DOHH2 (cell line): Measurements from ENCODE around the gene ZNF813.

Experiments
- H3F3A ChIP-seq: fragments of 200-600 bp; sonication (generic), shearing (Covaris generic); 2 replicates; pipeline ENCODE4 v1.6.0; 2016; ENCODE audit warnings: antibody characterized with exemption, mild to moderate bottlenecking; ENCODE audit not compliant: control insufficient read depth, insufficient read depth
- H3K27ac ChIP-seq: fragments of 200-600 bp; sonication (generic); 2 replicates; pipeline ENCODE4 v1.5.1; 2014; ENCODE audit warnings: low read depth, mild to moderate bottlenecking, low read length, moderate library complexity
- H3K27me3 ChIP-seq: fragments of 200-600 bp; sonication (generic); 2 replicates; pipeline ENCODE4 v1.6.1; 2014; ENCODE audit warnings: mild to moderate bottlenecking, low read length, mixed read lengths; ENCODE audit not compliant: control insufficient read depth
- H3K36me3 ChIP-seq: fragments of 200-600 bp; sonication (generic); 2 replicates; pipeline ENCODE4 v1.6.1; 2014; ENCODE audit warnings: mild to moderate bottlenecking, low read length, moderate library complexity, mixed read lengths; ENCODE audit not compliant: control insufficient read depth
- H3K4me1 ChIP-seq: fragments of 200-600 bp; sonication (generic); 2 replicates; pipeline ENCODE4 v1.6.1; 2014; ENCODE audit warnings: mild to moderate bottlenecking, low read length, mixed read lengths; ENCODE audit not compliant: control insufficient read depth
- H3K4me2 ChIP-seq: fragments of 200-600 bp; sonication (generic); 2 replicates; pipeline ENCODE4 v1.6.0; 2014; ENCODE audit warnings: mild to moderate bottlenecking, low read length, moderate library complexity
- H3K4me3 ChIP-seq: fragments of 200-600 bp; sonication (generic); 2 replicates; pipeline ENCODE4 v1.5.1; 2014; ENCODE audit warnings: mild to moderate bottlenecking, low read length, mixed read lengths
- H3K79me2 ChIP-seq: fragments of 200-600 bp; sonication (generic); 2 replicates; pipeline ENCODE4 v1.6.1; 2014; ENCODE audit warnings: mild to moderate bottlenecking, low read length, mixed read lengths; ENCODE audit not compliant: control insufficient read depth
- H3K9me2 ChIP-seq: fragments of 200-600 bp; sonication (generic); replicated peaks from 2 replicates; pipeline ENCODE4 v1.6.1; 2014; ENCODE audit warnings: mild to moderate bottlenecking, low read length, mixed read lengths; ENCODE audit not compliant: control insufficient read depth
- H3K9me3 ChIP-seq: fragments of 200-600 bp; sonication (generic); 2 replicates; pipeline ENCODE4 v1.6.1; 2014; ENCODE audit warnings: antibody characterized with exemption, low read length, mixed read lengths; ENCODE audit not compliant: control insufficient read depth, insufficient read depth
- H4K20me1 ChIP-seq: fragments of 200-600 bp; sonication (generic); 2 replicates; pipeline ENCODE4 v1.6.0; 2014; ENCODE audit warnings: low read depth, mild to moderate bottlenecking, antibody characterized with exemption, low read length, moderate library complexity; ENCODE audit not compliant: control insufficient read depth, insufficient read depth
- CTCF ChIP-seq: fragments of 200-600 bp; sonication (generic); IDR thresholded peaks from one replicate; pipeline ENCODE4 v1.5.1; 2014; ENCODE audit warnings: antibody characterized with exemption, mild to moderate bottlenecking, low read depth, low read length; ENCODE audit not compliant: poor library complexity, severe bottlenecking
- EZH2phosphoT487 ChIP-seq: fragments of 200-600 bp; sonication (generic); IDR thresholded peaks from 2 replicates; pipeline ENCODE4 v1.6.1; 2017; ENCODE audit warnings: borderline replicate concordance, mild to moderate bottlenecking, antibody characterized with exemption, low read length, moderate library complexity, mixed read lengths

The ZNF813 gene

GRCh38 chr19:53525922-53526321 is 58.4 kb downstream of the ZNF813 start:
- no peak for TF ChIP-seq EZH2phosphoT487
- no peak for TF ChIP-seq CTCF
- Histone ChIP-seq H4K20me1 (no peaks in the 10 kb centered on the region), H3K4me1 (peaks cover 7% of the 10 kb centered on the region), H3K4me3 (no peak overlapping the region), H3K4me2 (no peak overlapping the region), H3K27ac (no peak overlapping the region), H3K27me3 (no peaks in the 10 kb centered on the region), H3K36me3 (no peaks in the 10 kb centered on the region), H3K9me2 (no peaks in the 10 kb centered on the region), H3K79me2 (no peaks in the 10 kb centered on the region), H3F3A (no peaks in the 10 kb centered on the region), H3K9me3 (peaks cover 38% of the 10 kb centered on the region)

DNA sequence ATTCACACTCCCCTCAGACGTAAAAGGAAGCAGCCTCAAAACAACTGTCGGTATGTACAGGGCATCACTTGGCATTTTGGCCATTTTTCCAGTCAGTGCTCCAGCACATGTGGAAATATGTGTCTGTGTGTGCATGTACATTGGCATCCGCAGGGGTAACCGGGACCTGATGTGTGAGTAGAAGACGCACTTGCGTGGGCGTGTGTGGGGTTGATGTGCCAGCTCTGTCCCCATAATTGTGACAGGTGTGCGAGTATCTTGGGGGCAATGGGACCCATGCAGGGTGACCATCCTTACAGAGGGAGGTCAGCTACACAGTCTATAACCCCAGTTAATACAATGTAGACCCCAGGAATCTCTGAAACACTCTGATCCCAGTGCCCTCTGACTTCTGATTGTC is 63.1 kb downstream of the ZNF813 start:
- no peak overlapping the region for H3K27ac ChIP-seq
- no peaks in the 10 kb centered on the region for H3K36me3 ChIP-seq
- no peaks in the 10 kb centered on the region for H4K20me1 ChIP-seq
- no peaks in the 10 kb centered on the region for H3K9me2 ChIP-seq
- H3K4me2 ChIP-seq: no peak overlapping the region
- no peaks in the 10 kb centered on the region for H3K27me3 ChIP-seq
- H3F3A ChIP-seq: no peaks in the 10 kb centered on the region
- no peak for TF ChIP-seq EZH2phosphoT487
- TF ChIP-seq CTCF: no peak
- H3K4me1 ChIP-seq: no peaks in the 10 kb centered on the region
- H3K79me2 ChIP-seq: no peaks in the 10 kb centered on the region
- H3K9me3 ChIP-seq: peaks cover 26% of the 10 kb centered on the region; the same call in 1 of the 2 replicates
- no peak overlapping the region for H3K4me3 ChIP-seq

DNA sequence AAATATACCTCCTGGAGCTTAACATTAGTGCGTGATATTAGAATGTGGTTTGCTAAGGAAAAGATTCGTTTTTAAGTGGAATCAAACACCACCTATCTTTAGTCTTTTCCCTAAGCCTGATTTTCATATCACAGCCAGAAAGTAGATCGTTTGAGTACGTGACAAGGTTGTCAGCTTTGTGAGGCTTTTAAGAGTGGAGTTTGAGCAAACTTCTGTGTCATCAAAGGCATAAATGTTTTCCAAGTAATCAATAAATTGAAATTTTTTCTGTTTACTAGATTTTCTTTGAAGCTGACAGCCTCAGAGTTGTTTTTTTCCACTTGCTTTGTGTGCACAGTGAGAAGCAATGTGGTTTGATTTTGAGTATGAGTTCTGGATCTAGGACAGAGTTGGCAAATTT is 63.9 kb downstream of the ZNF813 start:
- Histone ChIP-seq H3K79me2 (no peaks in the 10 kb centered on the region), H3K4me3 (no peak overlapping the region), H3K4me1 (no peaks in the 10 kb centered on the region), H3K4me2 (no peak overlapping the region), H3F3A (no peaks in the 10 kb centered on the region), H4K20me1 (no peaks in the 10 kb centered on the region), H3K9me2 (no peaks in the 10 kb centered on the region), H3K9me3 (peaks cover 20% of the 10 kb centered on the region; the same call in 1 of the 2 replicates), H3K27ac (no peak overlapping the region), H3K27me3 (no peaks in the 10 kb centered on the region), H3K36me3 (no peaks in the 10 kb centered on the region)
- TF ChIP-seq EZH2phosphoT487 (no peak), CTCF (no peak)

DNA sequence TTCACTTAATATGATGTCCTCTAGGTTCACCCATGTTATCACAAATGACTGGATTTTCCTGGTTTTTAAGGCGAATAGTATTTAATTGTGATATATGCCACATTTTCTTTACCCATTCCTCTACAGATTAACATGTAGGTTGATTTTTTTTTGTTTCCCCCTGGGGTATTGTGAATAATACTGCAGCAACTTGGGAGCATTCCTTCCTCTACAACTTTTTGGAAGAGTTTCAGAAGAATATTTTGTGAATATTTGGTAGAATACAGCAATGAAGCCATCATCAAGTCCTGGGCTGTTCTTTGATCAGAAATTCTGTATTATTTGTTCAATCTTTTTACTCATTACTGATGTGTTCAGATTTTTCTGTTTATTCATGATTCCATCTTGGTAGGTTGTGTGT is 64.8 kb downstream of the ZNF813 start:
- no peaks in the 10 kb centered on the region for H4K20me1 ChIP-seq
- H3F3A ChIP-seq: no peaks in the 10 kb centered on the region
- no peaks in the 10 kb centered on the region for H3K9me2 ChIP-seq
- H3K27ac ChIP-seq: no peak overlapping the region
- H3K36me3 ChIP-seq: no peaks in the 10 kb centered on the region
- H3K27me3 ChIP-seq: no peaks in the 10 kb centered on the region
- TF ChIP-seq CTCF: no peak
- no peak for TF ChIP-seq EZH2phosphoT487
- peaks cover 24% of the 10 kb centered on the region; the same call in 1 of the 2 replicates for H3K9me3 ChIP-seq
- no peak overlapping the region for H3K4me2 ChIP-seq
- no peaks in the 10 kb centered on the region for H3K4me1 ChIP-seq
- no peak overlapping the region for H3K4me3 ChIP-seq
- H3K79me2 ChIP-seq: no peaks in the 10 kb centered on the region
